NCI-H2029 (cell line): ENCODE results near the gene STAT4.

Source experiments
- DNase-seq: peaks from one replicate; lab custom pipeline; 2025; lab: John Stamatoyannopoulos, UW

Gene STAT4

DNA sequence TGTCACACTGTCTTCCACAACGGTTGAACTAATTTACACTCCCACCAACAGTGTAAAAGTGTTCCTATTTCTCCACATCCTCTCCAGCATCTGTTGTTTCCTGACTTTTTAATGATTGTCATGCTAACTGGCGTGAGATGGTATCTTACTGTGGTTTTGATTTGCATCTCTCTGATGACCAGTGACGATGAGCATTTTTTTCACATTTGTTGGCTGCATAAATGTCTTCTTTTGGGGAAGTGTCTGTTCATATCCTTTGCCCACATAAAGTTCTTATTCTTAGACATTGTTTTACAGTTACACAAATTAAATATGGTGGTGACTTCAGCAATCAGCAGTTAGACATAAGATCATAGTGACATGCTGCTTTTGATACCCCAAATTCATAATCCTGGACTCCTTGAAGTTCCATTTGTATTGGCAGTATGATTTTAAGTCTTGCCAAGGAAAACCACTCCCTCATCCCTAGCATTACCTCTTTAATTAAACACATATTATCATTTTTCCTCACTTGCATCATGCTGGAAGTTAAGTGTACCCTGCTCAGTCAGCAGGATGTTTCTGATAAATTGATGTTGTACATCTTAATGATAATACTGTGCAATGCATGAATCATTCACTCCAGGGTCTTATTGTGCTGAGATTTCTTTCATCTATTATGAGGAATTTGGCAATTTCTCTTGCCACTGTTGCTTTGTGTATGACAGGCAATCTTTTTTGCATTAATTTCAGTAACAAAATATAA lies 69.2 kb downstream of the STAT4 start:
- no peak for DNase-seq

DNA sequence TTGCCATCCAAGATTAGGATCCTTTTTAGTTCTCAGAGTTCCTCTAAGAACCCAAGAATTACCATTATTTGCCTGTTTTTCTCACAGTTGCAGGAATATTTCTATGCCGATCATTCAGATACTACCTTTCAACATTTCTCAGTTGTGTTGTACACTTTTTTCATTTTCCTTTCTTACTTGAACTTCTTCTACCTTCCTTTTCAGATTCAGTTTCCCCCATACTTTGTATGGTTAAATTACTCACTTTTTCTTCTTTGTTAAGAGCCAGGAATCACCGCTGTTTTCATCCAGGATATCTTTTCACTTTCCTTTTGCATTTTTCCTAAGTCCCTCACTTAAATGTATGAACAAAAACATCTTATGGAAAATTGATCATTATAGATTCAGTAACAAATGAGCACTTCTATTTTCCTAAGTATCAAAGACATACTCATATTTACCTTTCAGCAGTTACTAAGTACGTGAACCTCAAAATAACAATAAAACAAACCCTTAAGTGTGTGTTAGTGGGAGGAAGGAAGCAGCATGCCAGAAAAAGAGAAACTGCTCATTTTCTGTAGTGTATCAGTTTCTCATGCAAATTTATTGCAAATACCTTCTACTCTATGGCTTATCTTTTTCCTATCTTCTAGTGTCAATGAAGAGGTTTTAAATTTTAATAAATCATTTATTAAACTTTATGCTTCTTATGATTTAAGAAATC lies 72.5 kb downstream of the STAT4 start:
- DNase-seq = no peak

DNA sequence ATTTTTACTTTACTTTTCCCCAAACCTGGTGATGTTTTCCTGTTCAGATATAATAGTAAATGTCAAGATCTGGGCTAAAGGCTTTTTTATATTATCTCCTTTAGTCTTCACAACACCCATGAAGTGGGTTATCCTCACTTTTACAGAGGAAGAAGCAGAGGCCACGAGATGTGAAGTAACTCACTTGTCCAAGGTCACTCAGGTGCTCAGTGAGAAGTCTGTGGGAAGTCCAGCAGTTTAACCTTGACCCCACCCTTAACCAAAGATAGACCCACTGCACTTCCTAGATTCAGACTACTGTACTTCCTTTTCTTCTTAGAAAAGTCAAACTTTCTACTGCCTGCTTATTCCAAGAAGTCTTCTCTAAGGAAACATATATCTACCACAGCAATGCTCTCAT lies 80.5 kb downstream of the STAT4 start:
- no peak for DNase-seq

DNA sequence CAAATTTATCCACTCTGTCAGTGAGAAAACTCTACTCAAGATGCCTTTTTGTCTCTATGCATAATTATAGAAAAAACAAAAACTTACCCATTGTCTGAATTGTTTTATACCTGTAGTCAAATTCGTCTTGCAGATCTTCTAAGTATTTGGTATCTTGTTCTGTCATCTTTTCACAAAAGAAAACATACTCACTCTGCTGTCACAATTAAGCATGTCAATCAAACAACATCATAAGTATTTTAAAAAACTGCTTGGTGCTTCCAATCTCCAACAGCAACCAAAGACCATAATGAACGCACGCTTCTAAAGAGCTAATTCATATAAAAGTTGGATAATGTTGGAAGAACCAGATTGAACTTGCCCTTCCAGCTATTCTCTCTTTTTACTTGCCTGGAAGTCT lies 81.2 kb downstream of the STAT4 start:
- no peak for DNase-seq

DNA sequence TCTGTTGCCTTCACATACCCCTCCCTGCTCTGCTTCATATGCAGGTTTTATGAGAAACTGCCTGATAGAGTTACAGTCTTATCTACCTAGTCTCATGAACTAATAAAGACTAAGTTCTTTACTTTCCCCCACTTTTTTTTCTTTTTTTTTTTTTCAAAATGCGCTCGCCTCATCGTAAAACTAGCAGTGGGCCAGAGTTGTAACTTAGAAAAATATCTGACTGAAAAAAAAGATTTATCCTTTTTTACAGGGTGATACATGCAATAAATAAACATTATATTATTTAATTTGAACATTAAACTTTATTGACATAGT lies 83.9 kb downstream of the STAT4 start:
- DNase-seq = no peak

DNA sequence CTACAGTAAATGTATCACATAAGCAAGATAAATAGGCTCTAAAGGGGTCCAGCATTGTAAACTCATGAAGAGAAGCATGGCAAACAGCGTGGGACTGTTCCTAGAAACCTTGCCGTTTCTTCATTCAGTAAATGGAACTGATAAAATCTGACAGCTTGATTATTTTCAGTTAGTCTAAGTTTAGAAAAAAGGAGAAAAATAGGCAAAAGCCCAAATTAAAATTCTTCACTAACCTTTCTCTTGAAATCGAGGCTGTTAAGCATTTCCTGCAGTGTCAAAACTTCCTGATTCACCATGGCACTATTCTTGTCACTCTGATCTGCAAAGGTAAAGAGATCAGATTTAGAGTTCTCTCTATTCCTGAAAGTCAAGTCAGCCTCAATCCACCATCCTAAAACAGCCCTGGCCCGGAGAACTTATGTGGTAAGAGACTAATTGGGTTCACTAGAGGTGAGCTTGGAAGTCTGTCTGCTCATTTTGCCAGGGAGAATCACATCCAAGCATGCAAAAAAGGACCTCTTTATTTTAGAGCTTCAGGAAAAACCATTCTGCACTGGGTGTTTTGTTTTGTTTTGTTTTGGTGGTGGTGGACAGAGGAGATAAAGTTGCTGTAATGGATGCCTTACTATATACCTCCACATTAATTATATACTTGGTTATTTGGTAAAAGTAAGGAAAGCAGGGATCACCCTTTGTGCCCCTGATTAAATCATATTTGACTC lies 84.4 kb downstream of the STAT4 start:
- DNase-seq = no peak

DNA sequence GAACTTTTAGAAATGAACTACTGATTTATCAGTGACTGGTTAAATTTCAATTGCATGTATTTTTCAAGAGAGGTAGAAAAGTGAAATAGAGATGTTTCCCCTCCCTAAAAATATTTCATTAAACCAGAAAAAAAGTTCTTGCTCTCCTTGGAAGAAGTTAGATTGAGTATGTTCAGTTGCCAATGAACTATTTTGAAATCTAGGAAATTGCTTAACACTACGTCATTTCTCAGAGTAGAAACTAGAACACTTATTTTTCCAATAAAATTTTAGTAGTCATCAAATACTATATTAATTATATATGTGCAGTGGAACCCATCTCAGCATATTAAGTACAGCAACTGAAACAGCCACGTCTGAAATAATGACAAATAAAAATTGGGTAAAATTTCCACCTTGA lies 85.0 kb downstream of the STAT4 start:
- no peak for DNase-seq

DNA sequence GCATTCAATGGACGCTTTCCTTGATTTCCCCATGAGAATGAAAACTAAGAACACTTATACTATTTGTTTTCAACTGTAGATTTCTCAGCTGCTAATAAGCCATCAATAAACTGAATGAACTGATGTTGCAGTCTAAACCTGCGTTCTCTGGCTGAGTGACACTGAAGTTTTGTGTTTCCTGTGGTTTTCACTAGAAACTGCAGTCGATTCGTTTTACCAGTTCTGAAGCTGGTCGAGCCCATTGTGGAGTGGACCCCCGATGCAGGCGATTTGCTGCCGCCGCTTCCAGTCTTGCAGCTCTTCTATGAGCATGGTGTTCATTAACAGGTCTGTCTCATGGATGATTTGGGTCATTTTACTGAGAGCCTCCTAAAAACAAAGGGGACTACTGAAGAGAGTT lies 86.2 kb downstream of the STAT4 start:
- no peak for DNase-seq

DNA sequence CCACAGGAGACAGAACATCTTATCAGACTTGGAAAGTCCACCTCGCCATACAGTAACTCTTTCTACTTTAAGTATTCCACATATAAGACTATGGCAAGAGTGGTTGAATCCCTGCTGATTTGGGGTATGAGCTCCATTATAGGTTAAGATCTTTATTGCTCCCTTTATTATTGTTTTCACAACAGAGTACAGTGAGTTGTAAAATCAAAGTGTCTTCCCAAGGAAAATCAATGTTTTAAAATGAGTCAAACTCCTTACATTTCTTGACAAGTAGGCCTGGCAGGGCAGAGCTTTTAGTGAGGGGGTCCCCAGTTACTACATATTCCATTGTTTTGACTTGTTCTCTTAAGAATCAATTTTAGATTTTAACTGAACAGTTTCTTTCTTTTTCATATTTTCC lies 87.2 kb downstream of the STAT4 start:
- DNase-seq = no peak

DNA sequence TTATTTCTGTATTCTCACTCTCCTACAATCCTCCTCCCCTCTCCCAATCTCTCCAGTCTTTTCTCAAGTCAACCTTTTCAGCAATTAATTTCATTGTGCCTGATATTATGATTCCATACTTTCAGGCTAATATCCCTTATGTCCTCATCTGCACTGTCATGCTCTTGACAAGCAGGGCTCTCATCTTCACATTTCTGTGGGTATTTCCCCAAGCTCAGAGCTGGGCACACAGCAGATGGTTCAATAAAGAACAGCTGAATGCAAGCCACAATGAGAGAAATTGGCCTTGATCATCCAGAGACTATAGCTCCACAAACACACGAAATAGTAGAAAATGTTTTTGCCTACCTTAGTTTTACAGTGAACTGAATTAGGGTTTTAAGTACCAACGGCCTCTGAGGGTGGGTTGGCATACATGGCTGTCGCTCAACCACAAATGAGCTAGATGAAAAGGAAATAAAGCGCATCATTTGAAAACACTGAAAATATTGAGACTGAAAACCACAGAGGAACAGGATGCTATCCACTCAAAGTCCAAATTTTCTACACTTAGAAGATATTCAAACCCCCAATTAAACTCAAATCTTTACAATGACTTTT lies 89.3 kb downstream of the STAT4 start:
- no peak for DNase-seq

DNA sequence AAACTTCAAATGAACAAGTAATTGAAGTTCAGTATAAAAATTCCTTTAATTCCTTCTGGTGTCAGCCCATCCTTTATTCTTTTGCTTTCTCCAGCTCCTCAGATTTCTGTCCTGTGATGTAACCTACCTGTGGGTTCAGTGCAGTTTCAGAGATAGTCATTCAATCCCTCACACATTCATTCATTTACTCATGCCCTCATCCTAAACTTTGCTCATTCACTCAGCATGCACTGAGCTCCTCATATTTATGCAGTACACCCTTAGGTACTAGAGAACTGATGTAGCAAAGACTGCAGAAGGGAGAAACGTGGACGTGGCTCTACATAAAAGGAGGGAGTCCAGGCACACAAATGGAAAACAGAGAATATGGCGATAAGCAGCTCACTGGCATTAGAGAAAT lies 91.5 kb downstream of the STAT4 start:
- DNase-seq = no peak

DNA sequence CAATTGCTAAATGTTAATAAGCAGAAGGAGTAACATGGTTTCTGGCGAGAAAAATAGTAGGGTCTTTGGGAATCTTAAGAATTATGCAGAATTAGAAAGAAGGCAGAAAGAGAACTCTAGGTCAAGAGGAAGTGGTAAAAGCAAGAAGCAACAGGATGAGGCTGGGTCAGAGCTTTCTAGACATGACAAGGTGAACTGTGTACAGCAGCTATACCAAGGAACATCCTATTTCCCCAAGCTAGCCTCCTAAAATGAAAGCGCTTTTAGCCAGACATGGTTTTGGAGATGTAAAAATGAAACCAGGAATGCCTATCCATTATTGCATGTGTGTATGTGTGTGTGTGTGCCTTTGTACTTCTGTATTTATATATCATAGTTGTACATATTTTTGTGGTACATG lies 94.6 kb downstream of the STAT4 start:
- no peak for DNase-seq

DNA sequence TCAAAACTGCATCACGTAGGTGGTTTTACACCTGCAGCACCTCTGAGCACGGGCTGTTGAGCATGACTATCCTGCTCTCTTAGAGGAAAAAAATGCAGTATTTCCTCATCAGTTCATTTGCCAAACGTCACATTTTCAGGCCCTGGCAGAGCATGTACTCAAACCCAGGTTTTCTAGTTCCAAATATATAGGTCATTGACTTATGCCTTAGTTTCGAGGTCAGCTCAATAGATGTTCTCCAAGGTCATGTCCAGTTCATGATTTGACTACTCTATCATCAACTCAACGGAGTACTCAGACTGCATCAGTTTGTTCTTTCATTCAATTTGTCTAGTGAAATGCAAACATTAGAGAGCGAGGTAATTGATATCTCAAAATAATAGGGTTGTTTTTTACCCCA lies 97.5 kb downstream of the STAT4 start:
- no peak for DNase-seq

DNA sequence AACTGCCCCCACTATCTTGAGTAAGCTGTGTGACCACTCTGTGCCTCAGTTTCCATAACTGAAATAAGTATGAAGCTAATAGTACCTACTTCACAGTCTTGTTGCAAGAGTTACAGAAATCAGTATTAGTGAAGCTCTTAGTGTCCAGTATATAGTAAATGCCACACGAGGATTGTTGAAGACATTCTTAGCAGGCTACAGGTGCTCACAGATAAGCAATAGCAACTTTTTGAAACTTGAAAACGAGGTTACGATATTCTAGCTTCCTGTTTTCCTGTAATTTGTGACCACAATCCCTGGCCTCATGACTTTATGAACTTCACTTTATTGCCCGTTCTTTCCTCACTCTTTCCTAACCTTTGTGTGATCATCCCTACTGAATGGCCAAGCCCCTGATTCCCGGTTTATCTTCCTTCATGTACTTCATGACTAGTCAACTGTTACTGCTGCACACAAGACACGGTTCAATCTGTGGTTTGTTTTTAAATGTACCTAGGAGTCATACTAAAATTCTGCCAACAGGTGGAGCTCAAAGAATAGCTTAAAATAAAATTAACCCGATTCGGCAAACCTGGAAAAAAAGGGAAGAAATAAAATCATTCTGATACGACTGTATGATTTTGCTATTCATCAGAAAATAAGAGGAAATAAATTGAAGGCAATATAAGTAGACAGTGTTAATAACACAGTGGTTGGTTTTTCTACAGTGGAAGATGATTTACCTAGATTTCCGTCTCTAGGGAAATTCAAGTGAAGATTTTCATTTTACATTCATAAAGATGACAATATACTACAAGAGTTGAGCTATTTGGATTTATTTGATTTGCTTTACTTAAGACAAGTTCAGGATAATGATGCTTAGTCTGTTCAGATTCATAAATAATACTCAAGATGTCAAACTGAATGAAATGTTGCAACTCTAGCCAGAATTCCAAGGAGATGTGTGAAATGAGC lies 98.7 kb downstream of the STAT4 start:
- no peak for DNase-seq

DNA sequence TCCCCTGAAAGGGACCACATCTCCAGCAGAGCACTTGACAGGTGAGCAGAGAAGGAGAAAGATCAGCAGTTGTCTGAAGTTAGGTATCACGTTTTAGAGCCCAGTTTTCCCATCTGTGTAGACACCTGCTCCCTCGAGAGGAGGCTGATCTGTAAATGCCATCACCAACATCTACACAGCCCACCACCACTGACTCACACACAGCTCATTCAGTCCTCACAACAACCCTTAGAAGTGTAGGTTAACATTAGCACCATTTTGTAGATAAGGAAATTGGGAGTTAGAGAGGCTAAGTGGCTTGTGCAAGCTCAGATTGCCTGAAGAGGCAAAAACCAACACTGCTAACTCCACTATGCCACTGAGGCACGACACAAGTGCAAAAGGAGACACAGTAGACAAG lies 99.6 kb downstream of the STAT4 start:
- no peak for DNase-seq

DNA sequence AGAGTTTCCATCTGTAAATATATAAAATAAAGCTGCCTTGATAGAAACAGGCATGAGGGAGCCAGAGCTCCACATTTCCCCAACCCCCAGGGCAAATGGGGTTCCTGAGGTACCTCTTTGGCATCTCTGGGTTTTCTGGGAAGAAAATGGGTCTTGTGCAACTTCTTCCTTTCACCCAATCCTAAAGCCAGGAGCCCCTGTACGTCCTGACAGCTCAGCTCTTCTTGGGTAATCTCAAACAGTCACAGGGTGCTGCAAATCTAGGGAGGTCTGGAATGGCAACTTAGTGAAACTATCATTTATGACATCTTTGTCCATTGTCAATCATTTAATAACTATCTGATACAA lies 100.2 kb downstream of the STAT4 start:
- DNase-seq = no peak

DNA sequence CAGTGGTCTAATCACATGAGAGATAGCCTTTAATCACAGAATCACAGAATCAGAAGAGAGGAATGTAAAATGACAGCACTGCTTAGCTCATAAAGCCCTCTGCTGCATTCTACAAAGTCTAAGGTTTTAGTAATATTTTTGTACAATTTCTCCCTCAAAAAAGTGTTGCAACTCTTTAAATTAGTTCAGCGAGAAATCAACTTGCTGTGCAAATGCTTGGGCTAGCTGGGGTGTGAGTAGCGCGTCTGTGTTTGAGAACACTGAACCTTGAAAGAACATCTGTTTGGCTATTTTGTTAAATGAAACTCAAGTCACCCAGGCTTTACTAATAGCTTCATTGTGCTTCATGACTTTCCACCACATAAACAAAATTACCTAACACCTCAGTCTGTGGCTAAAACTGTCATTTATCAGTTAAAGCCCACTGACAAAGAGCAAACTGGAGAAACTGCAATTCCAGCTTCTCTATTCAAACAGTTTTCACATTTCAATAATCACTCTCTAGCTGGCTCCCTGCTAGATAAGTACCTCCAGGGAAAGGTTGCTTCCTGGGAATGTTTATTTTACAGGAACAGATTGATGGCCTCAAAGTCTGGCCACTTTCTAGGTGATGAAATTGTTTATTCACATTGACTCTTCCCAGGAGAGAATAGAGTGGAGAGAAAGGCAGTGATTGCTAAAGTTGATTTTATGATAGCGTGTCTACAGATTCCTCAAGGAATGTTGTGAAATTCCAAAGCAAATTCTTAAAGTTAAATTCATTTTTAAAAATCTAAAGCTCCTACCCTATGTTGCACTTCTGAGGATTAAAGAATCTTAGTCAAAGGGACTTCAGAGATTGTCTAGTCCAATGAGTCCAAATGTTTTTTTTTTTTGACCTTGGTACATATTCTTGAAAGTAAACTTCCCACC lies 100.8 kb downstream of the STAT4 start:
- DNase-seq = no peak

DNA sequence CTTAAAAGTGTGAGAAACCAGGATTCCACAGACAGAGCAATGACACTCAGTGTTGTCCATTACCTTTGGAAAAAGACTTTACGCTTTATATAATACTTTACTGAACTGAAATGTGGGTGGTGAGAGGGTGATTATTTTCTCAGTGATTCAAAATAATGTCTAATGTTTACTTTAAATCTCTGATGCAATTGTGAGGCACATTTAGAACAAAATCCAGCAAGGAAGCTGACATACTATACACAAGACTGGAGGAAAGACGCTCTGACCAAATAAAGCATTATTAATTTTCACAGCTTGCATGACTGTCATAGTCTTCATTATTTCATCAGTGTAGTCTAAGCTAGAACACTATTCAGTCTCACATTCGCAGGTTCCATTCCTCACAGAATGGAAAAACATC lies 102.7 kb downstream of the STAT4 start:
- DNase-seq = no peak

DNA sequence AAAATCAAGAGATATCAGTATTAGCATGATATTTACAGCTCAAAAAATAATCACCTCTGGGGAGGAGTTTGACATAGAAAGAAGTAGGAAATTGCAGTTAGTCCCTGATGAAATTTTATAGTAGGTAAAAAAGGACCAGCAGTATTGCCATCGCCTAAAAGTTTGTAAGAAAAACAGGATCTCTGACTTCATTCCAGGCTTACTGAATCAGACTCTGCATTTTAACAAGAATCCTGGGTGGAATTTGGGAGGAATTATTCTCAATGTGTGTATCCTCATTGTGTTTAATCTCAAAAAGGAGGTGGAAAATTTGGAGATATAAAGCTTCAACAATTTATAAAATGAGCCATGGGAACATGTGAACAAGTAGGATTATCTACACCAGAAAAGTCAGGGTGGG lies 105.7 kb downstream of the STAT4 start:
- DNase-seq = no peak

DNA sequence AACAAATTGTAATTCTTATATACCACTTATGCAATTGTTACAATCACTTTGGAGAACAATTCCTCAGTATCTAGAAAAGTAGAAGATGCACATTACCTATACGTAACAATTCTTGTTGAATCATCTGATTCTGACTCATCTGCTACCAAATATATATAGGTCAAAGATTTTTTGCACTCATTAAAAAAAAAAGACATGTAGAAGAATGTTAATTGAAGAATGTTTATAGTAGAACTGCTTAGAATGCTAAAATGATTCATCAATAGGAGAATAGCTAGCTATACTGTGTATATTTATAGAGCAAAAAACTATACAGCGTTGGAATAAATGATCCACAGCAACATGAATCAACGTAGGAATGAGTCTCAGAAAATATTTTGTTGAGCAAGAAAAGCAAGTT lies 107.4 kb downstream of the STAT4 start:
- DNase-seq = no peak
